Endometrium (tissue), 2 donors: Measurements from ENCODE around the gene RAP1GAP2.
"Not testable (repeated sequence)": the region's sequence is repeated elsewhere in the genome, so short reads cannot be mapped to it uniquely, and the experiment has no call there.

Experiments used
- FAIRE-seq: peaks from 2 replicates; lab custom pipeline; 2012; peaks lifted over from hg19 to GRCh38; lab: Jason Lieb, UNC
- donor health status: control.
- donor health status: control.

Gene RAP1GAP2

GRCh38 chr17:2814481-2815341, 18.5 kb downstream of the RAP1GAP2 start:
- FAIRE-seq, result no peak

- no peak for FAIRE-seq
Observed at GRCh38 chr17:2815781-2816185, 19.5 kb downstream of the RAP1GAP2 start.

GRCh38 chr17:2816688-2817087, 20.4 kb downstream of the RAP1GAP2 start:
- FAIRE-seq, result no peak

- FAIRE-seq, result not testable (repeated sequence)
Observed at GRCh38 chr17:2819294-2819693, 23.1 kb downstream of the RAP1GAP2 start.

GRCh38 chr17:2819921-2820501, 23.8 kb downstream of the RAP1GAP2 start:
- no peak for FAIRE-seq

- FAIRE-seq, result no peak
Observed at GRCh38 chr17:2821868-2822267, 25.6 kb downstream of the RAP1GAP2 start.

- no peak for FAIRE-seq
Observed at GRCh38 chr17:2822358-2822757, 26.1 kb downstream of the RAP1GAP2 start.

- FAIRE-seq, result no peak
Observed at GRCh38 chr17:2825253-2825970, 29.2 kb downstream of the RAP1GAP2 start.

GRCh38 chr17:2828397-2829038, 32.3 kb downstream of the RAP1GAP2 start:
- FAIRE-seq, result no peak

GRCh38 chr17:2830678-2831077, 34.4 kb downstream of the RAP1GAP2 start:
- FAIRE-seq, result no peak

GRCh38 chr17:2835780-2836179, 39.5 kb downstream of the RAP1GAP2 start:
- no peak for FAIRE-seq

- no peak for FAIRE-seq
Observed at GRCh38 chr17:2837147-2837561, 40.9 kb downstream of the RAP1GAP2 start.

- no peak for FAIRE-seq
Observed at GRCh38 chr17:2841606-2842005, 45.4 kb downstream of the RAP1GAP2 start.

- no peak for FAIRE-seq
Observed at GRCh38 chr17:2842464-2842863, 46.2 kb downstream of the RAP1GAP2 start.

- no peak for FAIRE-seq
Observed at GRCh38 chr17:2844416-2844815, 48.2 kb downstream of the RAP1GAP2 start.

- no peak for FAIRE-seq
Observed at GRCh38 chr17:2847381-2848333, 51.4 kb downstream of the RAP1GAP2 start.

- no peak for FAIRE-seq
Observed at GRCh38 chr17:2849327-2849670, 53.1 kb downstream of the RAP1GAP2 start.

GRCh38 chr17:2850991-2851390, 54.8 kb downstream of the RAP1GAP2 start:
- no peak for FAIRE-seq

- no peak for FAIRE-seq
Observed at GRCh38 chr17:2851615-2852014, 55.4 kb downstream of the RAP1GAP2 start.

- FAIRE-seq, result no peak
Observed at GRCh38 chr17:2852221-2852620, 56.0 kb downstream of the RAP1GAP2 start.

GRCh38 chr17:2852729-2853282, 56.6 kb downstream of the RAP1GAP2 start:
- no peak for FAIRE-seq
